GM12892 (cell line): ENCODE data around the gene RANBP6.
A peak's percentile ranks its signal among the peaks of the same experiment; 100 is the strongest.
"Not testable (repeated sequence)": the region's sequence is repeated elsewhere in the genome, so short reads cannot be mapped to it uniquely, and the experiment has no call there.

ENCODE experiments used
- DNase-seq: peaks from one replicate; pipeline ENCODE4 v3.0.0; 2011; ENCODE audit not compliant: insufficient read length
- FAIRE-seq: peaks from 2 replicates; lab custom pipeline; 2011; peaks lifted over from hg19 to GRCh38; lab: Jason Lieb, UNC
- POLR2A ChIP-seq: IDR thresholded peaks from 2 replicates; pipeline ENCODE4 v1.6.1; 2011; ENCODE audit warnings: low read depth, low read length, control low read depth
- POLR2AphosphoS5 ChIP-seq: IDR thresholded peaks from 2 replicates; pipeline ENCODE4 v1.6.1; 2011; ENCODE audit warnings: low read depth, low read length, control low read depth
- TAF1 ChIP-seq: IDR thresholded peaks from 2 replicates; pipeline ENCODE4 v1.6.1; 2011; ENCODE audit warnings: low read depth, mild to moderate bottlenecking, control low read depth, low read length, borderline replicate concordance

Gene RANBP6

DNA sequence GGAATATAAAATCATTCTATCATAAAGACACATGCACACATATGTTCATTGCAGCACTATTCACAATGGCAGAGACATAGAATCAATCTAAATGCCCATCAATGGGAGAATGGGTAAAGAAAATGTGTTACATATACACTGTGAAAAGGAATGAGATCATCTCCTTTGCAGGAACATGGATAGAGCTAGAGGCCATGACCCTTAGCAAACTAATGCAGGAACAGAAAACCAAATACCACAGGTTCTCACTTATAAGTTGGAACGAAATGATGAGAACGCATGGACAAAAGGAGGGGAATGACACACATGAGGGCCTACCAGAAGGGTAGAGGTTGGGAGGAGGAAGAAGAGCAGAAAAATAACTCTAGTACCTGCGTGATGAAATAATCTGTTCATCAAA, 21.0 kb upstream of the RANBP6 start:
- TF ChIP-seq TAF1 (no peak), POLR2A (no peak), POLR2AphosphoS5 (no peak)
- FAIRE-seq (no peak), DNase-seq (no peak)

DNA sequence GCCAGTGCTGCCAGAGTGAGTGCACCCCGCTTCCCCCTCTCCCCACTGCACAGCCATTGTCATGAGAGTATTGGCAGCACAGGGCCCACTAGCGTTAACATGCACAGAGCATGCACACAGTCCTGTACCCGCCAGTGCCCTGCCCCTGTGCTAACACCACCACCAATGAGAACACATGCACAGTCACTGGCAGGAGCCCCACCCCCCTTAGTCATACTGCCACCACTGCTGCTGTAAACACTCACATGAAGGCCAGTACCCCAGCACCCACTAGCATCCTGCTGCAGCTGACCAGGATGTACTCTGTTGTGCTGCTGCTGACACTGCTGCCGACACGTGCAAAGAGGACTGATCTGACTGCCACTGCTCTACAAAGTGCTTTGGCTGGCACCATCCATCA, 19.5 kb upstream of the RANBP6 start:
- FAIRE-seq, result no peak

GRCh38 chr9:6029604-6030274, 14.3 kb upstream of the RANBP6 start:
- DNase-seq, result no peak
- no peak for TF ChIP-seq TAF1
- TF ChIP-seq POLR2A, result no peak
- no peak for TF ChIP-seq POLR2AphosphoS5
- no peak for FAIRE-seq

More for the DNA sequence above, 19.5 kb upstream of the RANBP6 start:
- TF ChIP-seq TAF1 (no peak), POLR2A (no peak), POLR2AphosphoS5 (no peak)
- DNase-seq, result no peak

DNA sequence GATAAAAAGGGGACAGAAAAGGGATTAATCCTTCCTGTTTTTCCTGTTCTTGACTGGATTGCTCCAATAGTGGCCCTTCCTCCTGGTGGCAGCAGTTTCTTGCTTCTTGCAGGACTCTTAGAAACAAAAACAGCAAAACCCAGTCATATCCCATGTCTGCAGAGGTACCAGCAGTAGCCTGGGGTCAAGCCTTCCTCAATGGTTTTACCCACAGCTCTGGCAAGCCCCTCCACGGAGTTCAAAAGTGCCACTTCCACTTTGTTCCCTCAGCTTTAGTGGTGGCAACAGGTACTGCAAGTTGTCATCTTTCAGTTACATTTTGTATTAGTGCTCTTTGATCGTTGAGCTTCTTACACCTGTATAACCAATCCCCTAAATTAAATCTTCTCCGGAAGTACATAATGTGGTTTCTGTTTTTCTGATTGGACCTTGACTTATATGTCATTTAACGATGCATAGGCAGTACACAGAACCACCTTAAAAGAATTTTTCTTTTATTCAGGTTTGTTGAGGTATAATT, 8.7 kb upstream of the RANBP6 start:
- FAIRE-seq (peak; percentile 53), DNase-seq (peak; percentile 16)

GRCh38 chr9:6016975-6017374, 1.6 kb upstream of the RANBP6 start:
- FAIRE-seq, result not testable (repeated sequence)

More for the DNA sequence above, 8.7 kb upstream of the RANBP6 start:
- no peak for TF ChIP-seq POLR2AphosphoS5
- TF ChIP-seq TAF1, result no peak
- no peak for TF ChIP-seq POLR2A

GRCh38 chr9:6014670-6015270, 654 bp downstream of the RANBP6 start:
- DNase-seq, result no peak
- no peak for FAIRE-seq

More at GRCh38 chr9:6016975-6017374, 1.6 kb upstream of the RANBP6 start:
- DNase-seq, result not testable (repeated sequence)

GRCh38 chr9:6008169-6008979, 7.0 kb downstream of the RANBP6 start:
- FAIRE-seq (peak; percentile 98), DNase-seq (peak; percentile 67)
- TF ChIP-seq POLR2AphosphoS5 (0 out of 2 replicates have a peak, but pooled peaks have one; percentile 38), POLR2A (peak; percentile 63), TAF1 (peak; percentile 69; the same call in 1 of the 2 replicates)

More at GRCh38 chr9:6014670-6015270, 654 bp downstream of the RANBP6 start:
- no peak for TF ChIP-seq POLR2A
- TF ChIP-seq TAF1, result no peak
- TF ChIP-seq POLR2AphosphoS5, result no peak

DNA sequence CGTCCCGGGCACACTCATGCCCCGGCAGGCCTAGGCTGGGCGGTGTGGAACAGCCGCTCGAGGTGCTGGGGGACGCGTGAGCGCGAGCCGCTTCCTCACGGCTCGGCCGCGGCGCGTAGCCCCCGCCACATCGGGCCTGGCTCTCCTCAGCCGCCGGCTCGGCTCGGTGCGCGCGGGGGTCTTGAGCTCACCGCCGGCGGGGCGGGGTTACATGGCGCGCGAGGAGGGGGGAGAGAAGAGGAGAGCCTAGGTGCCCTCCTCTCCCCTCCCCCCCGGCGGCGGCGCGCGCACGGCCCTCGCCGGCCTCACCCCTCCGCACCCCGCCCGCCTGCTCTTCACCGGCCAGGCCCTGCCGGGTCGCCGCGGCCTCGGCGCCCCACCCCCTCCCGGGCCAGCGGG, 7.7 kb downstream of the RANBP6 start:
- peak; percentile 51 for DNase-seq
- no peak for TF ChIP-seq POLR2AphosphoS5
- peak; percentile 53; the same call in 1 of the 2 replicates for TF ChIP-seq POLR2A
- no peak for TF ChIP-seq TAF1
- FAIRE-seq, result no peak

DNA sequence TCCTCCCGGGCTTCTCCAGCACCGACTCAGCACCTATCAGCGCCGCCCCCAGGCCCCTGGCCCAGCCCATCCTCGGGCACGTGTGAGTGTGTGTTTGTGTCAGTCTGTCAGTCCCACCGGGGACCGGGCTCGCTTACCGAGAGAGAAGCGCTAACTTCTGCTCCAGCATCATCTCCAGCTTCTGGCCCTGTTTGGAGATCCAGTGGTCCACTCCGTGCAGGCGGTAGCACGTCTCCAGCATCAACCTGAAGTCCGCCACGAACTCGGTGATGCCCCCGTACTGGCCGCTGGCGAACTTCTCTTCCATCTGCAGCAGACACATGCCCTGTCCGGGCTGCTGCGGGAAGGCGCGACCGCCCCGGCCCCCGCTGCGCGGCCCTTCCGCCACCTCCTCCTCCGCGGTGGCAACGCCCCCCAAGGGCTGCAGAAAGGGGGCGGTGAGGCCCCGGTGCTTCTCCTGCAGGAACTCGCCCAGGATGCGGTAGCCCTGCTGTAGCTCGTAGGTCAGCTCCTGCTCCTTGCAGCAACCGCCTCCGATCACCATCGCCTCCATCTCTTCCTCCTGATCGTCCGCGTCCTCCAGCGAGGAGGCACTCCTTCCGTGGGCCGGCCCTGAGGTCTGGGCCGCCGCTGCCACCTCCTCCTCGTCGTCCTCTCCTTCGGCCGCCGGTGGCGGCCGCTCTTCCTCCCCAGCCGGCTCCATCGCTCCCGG, 8.2 kb downstream of the RANBP6 start:
- FAIRE-seq (peak; percentile 85), DNase-seq (peak; percentile 62)
- no peak for TF ChIP-seq POLR2AphosphoS5
- no peak for TF ChIP-seq TAF1
- TF ChIP-seq POLR2A, result no peak

DNA sequence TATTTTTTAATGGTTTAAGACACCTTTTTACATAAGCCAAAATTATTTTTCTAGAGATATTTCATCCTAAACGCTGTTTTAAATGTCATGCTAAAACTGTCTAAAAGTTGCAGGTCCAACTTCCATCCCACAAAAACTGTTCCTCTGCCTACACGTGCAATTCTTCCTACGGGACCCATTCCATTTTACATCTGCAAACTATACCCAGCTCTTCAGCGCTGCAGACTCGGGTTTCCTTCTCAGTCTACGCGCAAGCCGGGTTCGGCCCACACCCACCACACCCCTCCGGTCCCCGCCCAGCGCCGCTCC, 8.7 kb downstream of the RANBP6 start:
- TF ChIP-seq POLR2AphosphoS5 (no peak), POLR2A (no peak), TAF1 (no peak)
- FAIRE-seq (peak; percentile 93), DNase-seq (no peak)

- FAIRE-seq (no peak), DNase-seq (no peak)
- TF ChIP-seq TAF1 (no peak), POLR2AphosphoS5 (no peak), POLR2A (no peak)
These were observed 14.5 kb downstream of the RANBP6 start for GRCh38 chr9:6000955-6001354.
